ENCODE data around the gene PITPNM1.
A peak's percentile ranks its signal among the peaks of the same experiment; 100 is the strongest.
"Not testable (repeated sequence)": the region's sequence is repeated elsewhere in the genome, so short reads cannot be mapped to it uniquely, and the experiment has no call there.

PITPNM1 gene

GRCh38 chr11:67465530-67465929, 39.6 kb downstream of the PITPNM1 start:
- Mint-ChIP-seq H3K27ac (peak overlapping the region; percentile 95), H3K4me1 (peaks cover 25% of the 10 kb centered on the region), H3K4me3 (peak overlapping the region; percentile 91)
- H3K36me3 Mint-ChIP-seq; DNase-seq (ENCODE audit: low spot score in 2 of 2); H3K27me3 Mint-ChIP-seq; H3K9me3 Mint-ChIP-seq; ATAC-seq (ENCODE audit: low read depth): not testable (repeated sequence)

DNA sequence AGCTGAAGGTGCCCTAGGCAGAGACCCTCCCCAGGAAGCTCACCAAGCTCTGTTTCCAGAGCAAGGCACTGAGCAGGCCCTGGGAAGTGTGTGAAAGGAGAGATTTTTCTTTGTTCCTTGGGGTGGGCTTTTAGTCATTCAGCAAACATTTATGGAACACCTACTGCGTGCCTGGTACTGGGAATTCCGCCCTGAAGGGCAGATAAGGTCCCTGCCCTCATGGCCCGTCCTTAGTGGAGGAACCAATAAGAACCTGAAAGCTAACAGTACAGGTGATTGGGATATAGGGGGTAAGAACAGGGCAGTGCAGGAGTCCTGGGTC, 40.0 kb downstream of the PITPNM1 start:
- Mint-ChIP-seq H3K4me3 (peak overlapping the region; percentile 91), H3K36me3 (peaks cover 5% of the 10 kb centered on the region), H3K27ac (peak overlapping the region; percentile 95), H3K4me1 (peaks cover 27% of the 10 kb centered on the region), H3K9me3 (no peaks in the 10 kb centered on the region), H3K27me3 (no peaks in the 10 kb centered on the region)
- ATAC-seq (ENCODE audit: low read depth) (no peak), DNase-seq (ENCODE audit: low spot score in 2 of 2) (no peak)

GRCh38 chr11:67464411-67465188, 40.6 kb downstream of the PITPNM1 start:
- Mint-ChIP-seq H3K36me3 (peaks cover 5% of the 10 kb centered on the region), H3K27ac (peak overlapping the region; percentile 95), H3K9me3 (no peaks in the 10 kb centered on the region), H3K4me1 (peaks cover 32% of the 10 kb centered on the region), H3K27me3 (no peaks in the 10 kb centered on the region), H3K4me3 (peak overlapping the region; percentile 91)
- DNase-seq (ENCODE audit: low spot score in 2 of 2) (peak; percentile 81 to 88), ATAC-seq (ENCODE audit: low read depth) (peak; percentile 67)

GRCh38 chr11:67463680-67464410, 41.3 kb downstream of the PITPNM1 start:
- H3K4me3 Mint-ChIP-seq, result peak overlapping the region; percentile 91
- no peaks in the 10 kb centered on the region for H3K9me3 Mint-ChIP-seq
- peak overlapping the region; percentile 95 for H3K27ac Mint-ChIP-seq
- peaks cover 5% of the 10 kb centered on the region for H3K36me3 Mint-ChIP-seq
- DNase-seq (ENCODE audit: low spot score in 2 of 2), result no peak
- H3K27me3 Mint-ChIP-seq, result no peaks in the 10 kb centered on the region
- H3K4me1 Mint-ChIP-seq, result peaks cover 36% of the 10 kb centered on the region
- no peak for ATAC-seq (ENCODE audit: low read depth)

GRCh38 chr11:67463186-67463585, 42.0 kb downstream of the PITPNM1 start:
- no peak overlapping the region for H3K27ac Mint-ChIP-seq
- no peaks in the 10 kb centered on the region for H3K27me3 Mint-ChIP-seq
- H3K36me3 Mint-ChIP-seq, result peaks cover 5% of the 10 kb centered on the region
- ATAC-seq (ENCODE audit: low read depth) (no peak), DNase-seq (ENCODE audit: low spot score in 2 of 2) (no peak)
- no peaks in the 10 kb centered on the region for H3K9me3 Mint-ChIP-seq
- H3K4me1 Mint-ChIP-seq, result peaks cover 36% of the 10 kb centered on the region
- H3K4me3 Mint-ChIP-seq, result no peak overlapping the region

DNA sequence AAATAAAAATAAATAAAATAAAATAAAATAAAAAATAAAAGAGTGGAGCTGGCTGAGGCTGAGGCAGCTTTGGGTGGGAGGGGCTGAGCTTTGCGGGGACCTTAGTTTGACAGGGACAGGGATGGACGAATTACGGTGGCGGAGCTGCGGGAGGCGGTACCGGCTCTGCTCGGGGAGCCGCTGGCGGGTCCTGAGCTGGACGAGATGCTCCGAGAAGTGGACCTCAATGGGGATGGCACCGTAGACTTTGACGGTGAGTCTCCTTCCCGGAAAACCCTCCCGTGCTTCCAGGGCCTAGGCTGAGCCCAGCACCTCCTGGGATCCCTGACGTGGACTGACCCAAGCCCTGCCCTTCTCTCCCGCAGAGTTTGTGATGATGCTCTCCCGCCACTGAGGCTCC, 46.9 kb downstream of the PITPNM1 start:
- Mint-ChIP-seq H3K4me1 (peaks cover 33% of the 10 kb centered on the region), H3K4me3 (no peak overlapping the region), H3K9me3 (no peaks in the 10 kb centered on the region), H3K27ac (peak overlapping the region; percentile 81), H3K27me3 (no peaks in the 10 kb centered on the region), H3K36me3 (no peaks in the 10 kb centered on the region)
- DNase-seq (ENCODE audit: low spot score in 2 of 2), result no peak
- no peak for ATAC-seq (ENCODE audit: low read depth)

- DNase-seq (ENCODE audit: low spot score in 2 of 2) (no peak), ATAC-seq (ENCODE audit: low read depth) (no peak)
- no peaks in the 10 kb centered on the region for H3K27me3 Mint-ChIP-seq
- H3K4me3 Mint-ChIP-seq, result peak overlapping the region; percentile 44
- peaks cover 31% of the 10 kb centered on the region for H3K4me1 Mint-ChIP-seq
- peak overlapping the region; percentile 14 for H3K27ac Mint-ChIP-seq
- no peaks in the 10 kb centered on the region for H3K36me3 Mint-ChIP-seq
- no peaks in the 10 kb centered on the region for H3K9me3 Mint-ChIP-seq
Observed at GRCh38 chr11:67457453-67457852, 47.7 kb downstream of the PITPNM1 start.

DNA sequence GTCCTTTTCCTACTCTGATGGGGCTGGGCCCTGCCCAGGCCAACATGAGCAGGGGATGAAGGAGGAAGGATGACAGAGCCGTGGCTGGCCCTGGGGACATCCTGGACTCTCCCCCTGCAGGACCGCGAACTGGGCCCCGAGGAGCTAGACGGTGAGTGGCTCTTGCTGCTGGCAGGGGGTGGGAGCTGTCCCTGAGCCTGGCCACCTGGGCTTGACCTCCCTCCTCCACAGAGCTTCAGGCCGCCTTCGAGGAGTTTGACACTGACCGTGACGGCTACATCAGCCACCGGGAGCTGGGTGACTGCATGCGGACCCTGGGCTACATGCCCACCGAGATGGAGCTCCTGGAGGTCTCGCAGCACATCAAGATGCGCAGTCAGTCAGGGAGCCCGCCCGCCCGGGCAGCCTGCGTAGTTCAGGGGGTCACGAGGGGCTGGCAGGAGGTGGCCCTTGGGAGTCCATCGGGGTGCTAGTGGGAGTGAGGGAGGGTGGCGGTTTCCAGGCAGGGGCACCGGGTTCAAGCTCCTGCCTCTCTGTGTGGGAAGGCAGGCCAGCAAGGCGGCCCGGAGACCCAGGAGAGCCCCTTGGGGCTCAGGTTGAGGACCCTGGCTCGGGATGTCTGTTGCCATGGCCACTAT, 49.0 kb downstream of the PITPNM1 start:
- DNase-seq (ENCODE audit: low spot score in 2 of 2) (no peak), ATAC-seq (ENCODE audit: low read depth) (no peak)
- H3K27ac Mint-ChIP-seq, result no peak overlapping the region
- H3K9me3 Mint-ChIP-seq, result no peaks in the 10 kb centered on the region
- H3K36me3 Mint-ChIP-seq, result no peaks in the 10 kb centered on the region
- no peak overlapping the region for H3K4me3 Mint-ChIP-seq
- peaks cover 34% of the 10 kb centered on the region for H3K4me1 Mint-ChIP-seq
- no peaks in the 10 kb centered on the region for H3K27me3 Mint-ChIP-seq

GRCh38 chr11:67455054-67455453, 50.1 kb downstream of the PITPNM1 start, which contains the start of gene CABP4:
CABP4 (plus strand) TSS chr11:67455354; CDS start chr11:67455424, 70 bp downstream.
- no peak within 1 kb of the TSS for H3K4me3 Mint-ChIP-seq
- ATAC-seq (ENCODE audit: low read depth) (no peak), DNase-seq (ENCODE audit: low spot score in 2 of 2) (no peak)
- H3K36me3 Mint-ChIP-seq, result no peaks in the 10 kb centered on the region
- H3K27ac Mint-ChIP-seq, result no peak within 1 kb of the TSS
- H3K4me1 Mint-ChIP-seq, result peaks cover 28% of the 10 kb centered on the region
- no peaks in the 10 kb centered on the region for H3K9me3 Mint-ChIP-seq
- H3K27me3 Mint-ChIP-seq, result no peaks in the 10 kb centered on the region

DNA sequence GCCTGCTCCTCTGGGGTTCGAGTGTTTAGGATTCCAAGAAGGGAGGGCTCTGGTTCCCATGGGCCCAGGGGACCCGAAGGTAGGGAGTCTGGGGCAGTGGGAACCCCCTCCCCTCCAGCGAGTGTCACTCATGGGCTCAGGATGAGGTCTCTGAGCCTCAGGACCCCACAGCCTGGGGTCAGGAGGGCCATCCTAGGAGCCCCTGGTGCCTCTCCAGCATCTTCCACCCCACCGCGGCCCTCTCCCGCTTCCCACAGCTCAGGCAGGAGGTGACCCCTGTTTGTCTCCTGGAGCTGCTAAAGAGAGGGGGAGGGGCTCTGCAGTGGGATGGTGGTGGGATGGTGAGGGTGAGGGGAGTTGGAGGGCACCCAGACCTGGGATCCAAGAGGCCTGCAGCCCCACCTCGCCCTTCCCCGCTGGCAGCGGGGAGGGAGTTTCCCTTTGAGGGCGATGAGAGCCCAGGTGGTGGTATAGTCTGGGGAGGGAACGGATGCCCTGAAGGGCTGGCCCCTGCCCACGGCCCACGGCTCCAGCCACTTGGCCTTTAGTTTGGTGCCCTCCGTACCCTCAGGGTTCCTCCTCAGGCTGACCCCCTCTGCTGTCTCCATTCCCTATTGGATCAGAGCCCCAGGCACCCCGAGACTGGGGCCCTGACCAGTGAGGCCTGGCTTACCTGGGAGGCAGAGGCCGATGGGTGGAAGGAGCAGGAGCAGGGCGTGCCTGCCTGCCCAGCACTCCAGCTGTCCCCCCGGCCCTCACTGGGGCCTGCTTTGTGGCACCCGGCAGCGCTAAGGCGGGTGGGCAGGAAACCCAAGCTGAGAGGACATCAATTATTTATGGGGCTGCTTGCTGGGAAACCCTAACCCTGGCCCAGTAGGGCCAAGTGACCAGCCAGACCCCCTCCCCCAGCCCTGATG, 51.1 kb downstream of the PITPNM1 start:
- Mint-ChIP-seq H3K36me3 (no peaks in the 10 kb centered on the region), H3K4me1 (peaks cover 29% of the 10 kb centered on the region), H3K4me3 (no peak overlapping the region), H3K27me3 (no peaks in the 10 kb centered on the region), H3K9me3 (no peaks in the 10 kb centered on the region), H3K27ac (no peak overlapping the region)
- ATAC-seq (ENCODE audit: low read depth) (no peak), DNase-seq (ENCODE audit: low spot score in 2 of 2) (no peak)

- H3K27ac Mint-ChIP-seq, result no peak within 1 kb of the TSS
- ATAC-seq (ENCODE audit: low read depth) (no peak), DNase-seq (ENCODE audit: low spot score in 2 of 2) (no peak)
- no peaks in the 10 kb centered on the region for H3K9me3 Mint-ChIP-seq
- H3K36me3 Mint-ChIP-seq, result no peaks in the 10 kb centered on the region
- no peak within 1 kb of the TSS for H3K4me3 Mint-ChIP-seq
- H3K27me3 Mint-ChIP-seq, result no peaks in the 10 kb centered on the region
- H3K4me1 Mint-ChIP-seq, result peaks cover 28% of the 10 kb centered on the region
Observed at GRCh38 chr11:67452141-67452952, 52.8 kb downstream of the PITPNM1 start, which contains the start of gene GPR152. GPR152 (minus strand) TSS chr11:67452729; CDS start chr11:67452724, 5 bp downstream.

- DNase-seq (ENCODE audit: low spot score in 2 of 2) (no peak), ATAC-seq (ENCODE audit: low read depth) (no peak)
- Mint-ChIP-seq H3K9me3 (no peaks in the 10 kb centered on the region), H3K27me3 (no peaks in the 10 kb centered on the region), H3K4me1 (peaks cover 24% of the 10 kb centered on the region), H3K36me3 (no peaks in the 10 kb centered on the region), H3K27ac (no peak overlapping the region), H3K4me3 (no peak overlapping the region)
Observed at GRCh38 chr11:67451658-67451976, 53.5 kb downstream of the PITPNM1 start.

Measured in memory B cell (primary cell).